Neural cell (in vitro differentiated cells): ENCODE data around the gene MMP14. TPM values are rescaled to one million over a fixed set of nuclear protein-coding genes. Genes with fewer than 3 reads are reported as not detected.
"Not testable (repeated sequence)": the region's sequence is repeated elsewhere in the genome, so short reads cannot be mapped to it uniquely, and the experiment has no call there.

Experiments
- H2AFZ ChIP-seq: fragments of 200-600, 300-800 bp; sonication (generic), shearing (Covaris generic); 2 replicates; pipeline ENCODE4 v1.6.0; 2014; ENCODE audit warnings: low read depth, mild to moderate bottlenecking, antibody characterized with exemption, low read length, moderate library complexity
- H3F3A ChIP-seq: fragments of 200-600 bp; shearing (Covaris generic); 2 replicates; pipeline ENCODE4 v1.6.1; 2016; ENCODE audit warnings: mild to moderate bottlenecking, moderate library complexity, mixed read lengths, antibody characterized with exemption, low read length; ENCODE audit not compliant: insufficient read depth, poor library complexity, severe bottlenecking
- H3K27ac ChIP-seq: fragments of 200-600, 300-800 bp; sonication (generic), shearing (Covaris generic); 2 replicates; pipeline ENCODE4 v1.5.1; 2014; ENCODE audit warnings: mild to moderate bottlenecking, low read length, moderate library complexity
- H3K27me3 ChIP-seq: fragments of 300-800, 200-600 bp; sonication (generic), shearing (Covaris generic); 2 replicates; pipeline ENCODE4 v1.6.0; 2014; ENCODE audit warnings: mild to moderate bottlenecking, low read depth, low read length, moderate library complexity; ENCODE audit not compliant: insufficient read depth
- H3K36me3 ChIP-seq: fragments of 300-800, 200-600 bp; sonication (generic), shearing (Covaris generic); 2 replicates; pipeline ENCODE4 v1.5.1; 2014; ENCODE audit warnings: mild to moderate bottlenecking, antibody characterized with exemption, low read length, moderate library complexity; ENCODE audit not compliant: insufficient read depth
- H3K4me2 ChIP-seq: fragments of 300-800, 200-600 bp; sonication (generic), shearing (Covaris generic); 2 replicates; pipeline ENCODE4 v1.6.0; 2014; ENCODE audit warnings: mild to moderate bottlenecking, low read length
- H3K4me3 ChIP-seq: fragments of 300-800, 200-600 bp; sonication (generic), shearing (Covaris generic); 2 replicates; pipeline ENCODE4 v1.5.1; 2014; ENCODE audit warnings: mild to moderate bottlenecking, low read length, moderate library complexity
- H3K79me2 ChIP-seq: fragments of 200-600 bp; shearing (Covaris generic); replicated peaks from 2 replicates; pipeline ENCODE4 v1.6.0; 2014; ENCODE audit warnings: mild to moderate bottlenecking, low read length, moderate library complexity; ENCODE audit not compliant: insufficient read depth
- H3K9ac ChIP-seq: fragments of 300-800, 200-600 bp; sonication (generic), shearing (Covaris generic); 2 replicates; pipeline ENCODE4 v1.6.1; 2016; ENCODE audit warnings: mild to moderate bottlenecking, low read length, mixed read lengths
- H3K9me2 ChIP-seq: fragments of 200-600 bp; shearing (Covaris generic); 2 replicates; pipeline ENCODE4 v1.6.1; 2016; ENCODE audit warnings: mild to moderate bottlenecking, low read length, mixed read lengths; ENCODE audit not compliant: insufficient read depth
- H3K9me3 ChIP-seq: fragments of 200-600, 300-800 bp; sonication (generic), shearing (Covaris generic); 2 replicates; pipeline ENCODE4 v1.6.1; 2016; ENCODE audit warnings: mild to moderate bottlenecking, mixed run types, low read length, moderate library complexity, mixed read lengths
- H4K20me1 ChIP-seq: fragments of 200-600 bp; shearing (Covaris generic); 2 replicates; pipeline ENCODE4 v1.6.1; 2016; ENCODE audit warnings: mild to moderate bottlenecking, mixed run types; ENCODE audit not compliant: insufficient read depth
- CTCF ChIP-seq: fragments of 450-650 bp; IDR thresholded peaks from 2 replicates; pipeline ENCODE4 v1.5.1; 2014; ENCODE audit warnings: antibody characterized with exemption, mild to moderate bottlenecking, moderate library complexity; ENCODE audit not compliant: poor library complexity, severe bottlenecking
- EP300 ChIP-seq: fragments of 450-650 bp; conservative IDR thresholded peaks from 2 replicates; pipeline ENCODE4 v1.6.1; 2014; ENCODE audit warnings: antibody characterized with exemption, mild to moderate bottlenecking, moderate library complexity; ENCODE audit not compliant: poor library complexity, severe bottlenecking
- EZH2 ChIP-seq: fragments of 200-600, 300-800 bp; shearing (Covaris generic), sonication (generic); IDR thresholded peaks from 2 replicates; pipeline ENCODE4 v1.6.1; 2014; ENCODE audit warnings: antibody characterized with exemption, low read length, borderline replicate concordance, mild to moderate bottlenecking; ENCODE audit not compliant: insufficient read depth, poor library complexity, severe bottlenecking
- MXI1 ChIP-seq: fragments of 450-650 bp; conservative IDR thresholded peaks from 2 replicates; pipeline ENCODE4 v1.6.1; 2014; ENCODE audit warnings: antibody characterized with exemption, mild to moderate bottlenecking; ENCODE audit not compliant: poor library complexity, severe bottlenecking
- POLR2AphosphoS5 ChIP-seq: IDR thresholded peaks from 2 replicates; pipeline ENCODE4 v1.6.1; 2012
- RAD21 ChIP-seq: fragments of 450-650 bp; conservative IDR thresholded peaks from 2 replicates; pipeline ENCODE4 v1.6.1; 2014; ENCODE audit warnings: antibody characterized with exemption, mild to moderate bottlenecking, moderate library complexity
- REST ChIP-seq: IDR thresholded peaks from 2 replicates; pipeline ENCODE4 v1.6.1; 2012; ENCODE audit warnings: borderline replicate concordance
- SMC3 ChIP-seq: fragments of 450-650 bp; conservative IDR thresholded peaks from 2 replicates; pipeline ENCODE4 v1.6.1; 2014; ENCODE audit warnings: antibody characterized with exemption, mild to moderate bottlenecking, moderate library complexity; ENCODE audit not compliant: poor library complexity
- TAF1 ChIP-seq: IDR thresholded peaks from 2 replicates; pipeline ENCODE4 v1.6.1; 2012; ENCODE audit warnings: low read depth
- polyA plus RNA-seq: library from polyadenylated mRNA; depleted of rRNA; stranded (reverse); fragments of >200 nt; gene quantifications from 2 replicates; pipeline ENCODE4 v1.2.3, GENCODE V29; 2014

The MMP14 gene
- polyA plus RNA-seq, 1 donor from 2014 or later, result 1.5 TPM

- H3K4me2 ChIP-seq, result no peak overlapping the region
- H3K9me2 ChIP-seq, result no peaks in the 10 kb centered on the region
- no peak overlapping the region for H2AFZ ChIP-seq
- H3K36me3 ChIP-seq, result no peaks in the 10 kb centered on the region
- H3K27ac ChIP-seq, result no peak overlapping the region
- no peak for TF ChIP-seq EZH2
- no peak for TF ChIP-seq POLR2AphosphoS5
- no peak for TF ChIP-seq SMC3
- no peak for TF ChIP-seq RAD21
- TF ChIP-seq CTCF, result no peak
- no peak for TF ChIP-seq TAF1
- no peak for TF ChIP-seq MXI1
- no peak for TF ChIP-seq REST
- no peak for TF ChIP-seq EP300
- no peaks in the 10 kb centered on the region for H3K79me2 ChIP-seq
- H3K27me3 ChIP-seq, result no peaks in the 10 kb centered on the region
- no peak overlapping the region for H3K4me3 ChIP-seq
- no peak overlapping the region for H3K9ac ChIP-seq
- H4K20me1 ChIP-seq, result no peaks in the 10 kb centered on the region
- no peaks in the 10 kb centered on the region for H3F3A ChIP-seq
- no peaks in the 10 kb centered on the region for H3K9me3 ChIP-seq
Observed at GRCh38 chr14:22792158-22792557, 44.2 kb upstream of the MMP14 start.

GRCh38 chr14:22793550-22793949 lies 42.8 kb upstream of the MMP14 start:
- H3K9me3 ChIP-seq, H3K27ac ChIP-seq, H3K27me3 ChIP-seq, H3F3A ChIP-seq, H4K20me1 ChIP-seq, H2AFZ ChIP-seq, H3K4me2 ChIP-seq, H3K9ac ChIP-seq, H3K79me2 ChIP-seq, H3K36me3 ChIP-seq, H3K4me3 ChIP-seq, H3K9me2 ChIP-seq: not testable (repeated sequence)

- no peaks in the 10 kb centered on the region for H3K36me3 ChIP-seq
- no peak overlapping the region for H3K4me2 ChIP-seq
- no peaks in the 10 kb centered on the region for H3K9me3 ChIP-seq
- H3F3A ChIP-seq, result no peaks in the 10 kb centered on the region
- no peaks in the 10 kb centered on the region for H4K20me1 ChIP-seq
- TF ChIP-seq SMC3, result no peak
- no peak for TF ChIP-seq MXI1
- TF ChIP-seq CTCF, result no peak
- no peak for TF ChIP-seq RAD21
- no peak for TF ChIP-seq EZH2
- no peak for TF ChIP-seq EP300
- TF ChIP-seq TAF1, result no peak
- TF ChIP-seq POLR2AphosphoS5, result no peak
- no peak overlapping the region for H3K4me3 ChIP-seq
- H3K9me2 ChIP-seq, result no peaks in the 10 kb centered on the region
- no peaks in the 10 kb centered on the region for H3K79me2 ChIP-seq
- H3K27ac ChIP-seq, result no peak overlapping the region
- no peak overlapping the region for H3K9ac ChIP-seq
- no peak overlapping the region for H2AFZ ChIP-seq
- no peaks in the 10 kb centered on the region for H3K27me3 ChIP-seq
Observed at GRCh38 chr14:22793976-22794375, 42.4 kb upstream of the MMP14 start.
